ENCODE results near the gene QSOX1.
A peak's percentile ranks its signal among the peaks of the same experiment; 100 is the strongest.

Gene QSOX1

GRCh38 chr1:180179162-180179957 lies 24.7 kb downstream of the QSOX1 start:
- in situ Hi-C loops (cut with HindIII; ENCODE audit: low pct_unique_long_range_greater_than_20kb, low sequenced_read_pairs): no loop called here
- no peak for TF ChIP-seq JUND (IDR thresholded peaks at IDR 0.05; ENCODE audit: low read depth)
- no peak for DNase-seq (ENCODE audit: low read depth in 1 of 2, low spot score in 1 of 2)

GRCh38 chr1:180181048-180181447 lies 26.4 kb downstream of the QSOX1 start:
- no peak for DNase-seq (ENCODE audit: low read depth in 1 of 2, low spot score in 1 of 2)
- in situ Hi-C loops (cut with HindIII; ENCODE audit: low pct_unique_long_range_greater_than_20kb, low sequenced_read_pairs): no loop called here
- no peak for TF ChIP-seq JUND (IDR thresholded peaks at IDR 0.05; ENCODE audit: low read depth)

GRCh38 chr1:180181996-180182642 lies 27.4 kb downstream of the QSOX1 start:
- no peak for TF ChIP-seq JUND (IDR thresholded peaks at IDR 0.05; ENCODE audit: low read depth)
- no peak for DNase-seq (ENCODE audit: low read depth in 1 of 2, low spot score in 1 of 2)
- in situ Hi-C loops (cut with HindIII; ENCODE audit: low pct_unique_long_range_greater_than_20kb, low sequenced_read_pairs): no loop called here

GRCh38 chr1:180182643-180183311 lies 28.1 kb downstream of the QSOX1 start:
- TF ChIP-seq JUND (IDR thresholded peaks at IDR 0.05; ENCODE audit: low read depth): no peak
- in situ Hi-C loops (cut with HindIII; ENCODE audit: low pct_unique_long_range_greater_than_20kb, low sequenced_read_pairs): no loop called here

GRCh38 chr1:180183426-180183825 lies 28.8 kb downstream of the QSOX1 start:
- no peak for TF ChIP-seq JUND (IDR thresholded peaks at IDR 0.05; ENCODE audit: low read depth)
- in situ Hi-C loops (cut with HindIII; ENCODE audit: low pct_unique_long_range_greater_than_20kb, low sequenced_read_pairs): no loop called here
- DNase-seq (ENCODE audit: low read depth in 1 of 2, low spot score in 1 of 2): no peak

More at GRCh38 chr1:180182643-180183311, 28.1 kb downstream of the QSOX1 start:
- no peak for DNase-seq (ENCODE audit: low read depth in 1 of 2, low spot score in 1 of 2)

GRCh38 chr1:180184041-180184440 lies 29.4 kb downstream of the QSOX1 start:
- DNase-seq (ENCODE audit: low read depth in 1 of 2, low spot score in 1 of 2): no peak
- in situ Hi-C loops (cut with HindIII; ENCODE audit: low pct_unique_long_range_greater_than_20kb, low sequenced_read_pairs): no loop called here

GRCh38 chr1:180185281-180185680 lies 30.6 kb downstream of the QSOX1 start:
- in situ Hi-C loops (cut with HindIII; ENCODE audit: low pct_unique_long_range_greater_than_20kb, low sequenced_read_pairs): no loop called here
- DNase-seq (ENCODE audit: low read depth in 1 of 2, low spot score in 1 of 2): no peak
- no peak for TF ChIP-seq JUND (IDR thresholded peaks at IDR 0.05; ENCODE audit: low read depth)

More at GRCh38 chr1:180184041-180184440, 29.4 kb downstream of the QSOX1 start:
- no peak for TF ChIP-seq JUND (IDR thresholded peaks at IDR 0.05; ENCODE audit: low read depth)

- in situ Hi-C loops (cut with HindIII; ENCODE audit: low pct_unique_long_range_greater_than_20kb, low sequenced_read_pairs): no loop called here
- no peak for DNase-seq (ENCODE audit: low read depth in 1 of 2, low spot score in 1 of 2)
- no peak for TF ChIP-seq JUND (IDR thresholded peaks at IDR 0.05; ENCODE audit: low read depth)
Observed at GRCh38 chr1:180185971-180186645, 31.4 kb downstream of the QSOX1 start.

- DNase-seq (ENCODE audit: low read depth in 1 of 2, low spot score in 1 of 2): no peak
- in situ Hi-C loops (cut with HindIII; ENCODE audit: low pct_unique_long_range_greater_than_20kb, low sequenced_read_pairs): no loop called here
- TF ChIP-seq JUND (IDR thresholded peaks at IDR 0.05; ENCODE audit: low read depth): no peak
Observed at GRCh38 chr1:180186831-180187230, 32.2 kb downstream of the QSOX1 start.

- DNase-seq (ENCODE audit: low read depth in 1 of 2, low spot score in 1 of 2): no peak
- in situ Hi-C loops (cut with HindIII; ENCODE audit: low pct_unique_long_range_greater_than_20kb, low sequenced_read_pairs): no loop called here
- no peak for TF ChIP-seq JUND (IDR thresholded peaks at IDR 0.05; ENCODE audit: low read depth)
Observed at GRCh38 chr1:180187626-180188025, 33.0 kb downstream of the QSOX1 start.

GRCh38 chr1:180188091-180188506 lies 33.4 kb downstream of the QSOX1 start:
- in situ Hi-C loops (cut with HindIII; ENCODE audit: low pct_unique_long_range_greater_than_20kb, low sequenced_read_pairs): no loop called here
- no peak for TF ChIP-seq JUND (IDR thresholded peaks at IDR 0.05; ENCODE audit: low read depth)
- DNase-seq (ENCODE audit: low read depth in 1 of 2, low spot score in 1 of 2): peak; percentile 85 to 88

- in situ Hi-C loops (cut with HindIII; ENCODE audit: low pct_unique_long_range_greater_than_20kb, low sequenced_read_pairs): no loop called here
- no peak for TF ChIP-seq JUND (IDR thresholded peaks at IDR 0.05; ENCODE audit: low read depth)
- no peak for DNase-seq (ENCODE audit: low read depth in 1 of 2, low spot score in 1 of 2)
Observed at GRCh38 chr1:180188684-180189175, 34.1 kb downstream of the QSOX1 start.

All from T47D (cell line).